Measurements from ENCODE around the gene EPHB6.

Gene EPHB6

DNA sequence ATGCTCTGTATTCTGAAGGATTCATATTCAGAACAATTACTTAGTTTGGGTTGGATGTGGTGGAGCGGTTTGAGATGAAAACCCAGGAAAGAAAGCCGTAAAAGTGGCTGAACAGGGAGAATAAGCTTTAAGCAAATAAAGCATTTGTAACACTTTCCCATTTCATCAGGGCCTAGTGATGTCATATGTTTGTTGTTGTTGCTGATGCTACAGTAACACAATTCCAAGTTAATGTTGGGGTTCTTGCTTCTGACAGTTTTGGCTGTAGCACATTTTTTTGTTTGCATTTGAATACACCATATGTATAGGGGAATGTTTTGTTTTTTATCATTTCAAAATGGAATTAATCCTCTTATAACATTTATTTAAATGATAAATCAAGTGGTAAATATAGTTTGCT, 40.4 kb upstream of the EPHB6 start:
- Mint-ChIP-seq H3K9me3 (no peaks in the 10 kb centered on the region), H3K36me3 (ENCODE audit: low read depth) (no peaks in the 10 kb centered on the region), H3K4me3 (peak overlapping the region; percentile 8), H3K27ac (peak overlapping the region; percentile 71), H3K27me3 (ENCODE audit: low read depth) (peaks cover 14% of the 10 kb centered on the region), H3K4me1 (ENCODE audit: low read depth) (peaks cover 54% of the 10 kb centered on the region)

DNA sequence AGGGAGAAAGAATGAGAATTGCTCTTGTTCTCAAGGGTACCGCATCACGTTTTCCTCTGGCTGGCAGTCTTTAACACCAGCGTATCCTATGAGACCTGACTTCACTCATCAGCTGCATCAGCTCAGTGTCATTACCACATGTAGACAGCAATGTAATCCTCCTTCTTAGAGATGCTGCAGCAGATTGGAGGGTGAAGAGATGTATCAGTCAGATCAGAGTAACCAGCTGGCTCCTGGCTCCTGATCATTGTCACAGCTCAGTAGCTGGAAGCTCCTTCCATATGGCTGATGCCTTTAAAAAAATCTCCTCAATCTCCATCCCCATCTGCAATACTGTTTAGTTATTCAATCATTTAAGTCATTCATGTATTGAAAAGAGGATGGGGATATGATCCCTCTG, 39.7 kb upstream of the EPHB6 start:
- Mint-ChIP-seq H3K27ac (no peak overlapping the region), H3K36me3 (ENCODE audit: low read depth) (no peaks in the 10 kb centered on the region), H3K4me1 (ENCODE audit: low read depth) (peaks cover 47% of the 10 kb centered on the region), H3K27me3 (ENCODE audit: low read depth) (peaks cover 20% of the 10 kb centered on the region), H3K4me3 (no peak overlapping the region), H3K9me3 (no peaks in the 10 kb centered on the region)

- H3K27me3 Mint-ChIP-seq (ENCODE audit: low read depth): peaks cover 40% of the 10 kb centered on the region
- no peak overlapping the region for H3K4me3 Mint-ChIP-seq
- H3K9me3 Mint-ChIP-seq: no peaks in the 10 kb centered on the region
- peaks cover 2% of the 10 kb centered on the region for H3K36me3 Mint-ChIP-seq (ENCODE audit: low read depth)
- H3K4me1 Mint-ChIP-seq (ENCODE audit: low read depth): peaks cover 29% of the 10 kb centered on the region
- H3K27ac Mint-ChIP-seq: no peak overlapping the region
Observed at GRCh38 chr7:142817506-142817905, 37.4 kb upstream of the EPHB6 start.

GRCh38 chr7:142819530-142819929, 35.3 kb upstream of the EPHB6 start:
- H3K36me3 Mint-ChIP-seq (ENCODE audit: low read depth): peaks cover 3% of the 10 kb centered on the region
- H3K27ac Mint-ChIP-seq: no peak overlapping the region
- peaks cover 13% of the 10 kb centered on the region for H3K4me1 Mint-ChIP-seq (ENCODE audit: low read depth)
- H3K27me3 Mint-ChIP-seq (ENCODE audit: low read depth): peaks cover 50% of the 10 kb centered on the region
- H3K9me3 Mint-ChIP-seq: no peaks in the 10 kb centered on the region
- no peak overlapping the region for H3K4me3 Mint-ChIP-seq

GRCh38 chr7:142822714-142823113, 32.2 kb upstream of the EPHB6 start:
- H3K9me3 Mint-ChIP-seq: peaks cover 3% of the 10 kb centered on the region
- H3K4me3 Mint-ChIP-seq: no peak overlapping the region
- H3K27ac Mint-ChIP-seq: no peak overlapping the region
- H3K36me3 Mint-ChIP-seq (ENCODE audit: low read depth): peaks cover 4% of the 10 kb centered on the region
- peaks cover 11% of the 10 kb centered on the region for H3K4me1 Mint-ChIP-seq (ENCODE audit: low read depth)
- H3K27me3 Mint-ChIP-seq (ENCODE audit: low read depth): peaks cover 52% of the 10 kb centered on the region

GRCh38 chr7:142827951-142828500, 26.9 kb upstream of the EPHB6 start:
- peaks cover 7% of the 10 kb centered on the region for H3K4me1 Mint-ChIP-seq (ENCODE audit: low read depth)
- peaks cover 3% of the 10 kb centered on the region for H3K9me3 Mint-ChIP-seq
- no peak overlapping the region for H3K4me3 Mint-ChIP-seq
- H3K27ac Mint-ChIP-seq: no peak overlapping the region
- peaks cover 33% of the 10 kb centered on the region for H3K27me3 Mint-ChIP-seq (ENCODE audit: low read depth)
- H3K36me3 Mint-ChIP-seq (ENCODE audit: low read depth): peaks cover 3% of the 10 kb centered on the region

GRCh38 chr7:142832417-142832816, 22.5 kb upstream of the EPHB6 start:
- Mint-ChIP-seq H3K9me3 (no peaks in the 10 kb centered on the region), H3K36me3 (ENCODE audit: low read depth) (no peaks in the 10 kb centered on the region), H3K27ac (no peak overlapping the region), H3K4me1 (ENCODE audit: low read depth) (peaks cover 16% of the 10 kb centered on the region), H3K27me3 (ENCODE audit: low read depth) (peaks cover 15% of the 10 kb centered on the region), H3K4me3 (no peak overlapping the region)

DNA sequence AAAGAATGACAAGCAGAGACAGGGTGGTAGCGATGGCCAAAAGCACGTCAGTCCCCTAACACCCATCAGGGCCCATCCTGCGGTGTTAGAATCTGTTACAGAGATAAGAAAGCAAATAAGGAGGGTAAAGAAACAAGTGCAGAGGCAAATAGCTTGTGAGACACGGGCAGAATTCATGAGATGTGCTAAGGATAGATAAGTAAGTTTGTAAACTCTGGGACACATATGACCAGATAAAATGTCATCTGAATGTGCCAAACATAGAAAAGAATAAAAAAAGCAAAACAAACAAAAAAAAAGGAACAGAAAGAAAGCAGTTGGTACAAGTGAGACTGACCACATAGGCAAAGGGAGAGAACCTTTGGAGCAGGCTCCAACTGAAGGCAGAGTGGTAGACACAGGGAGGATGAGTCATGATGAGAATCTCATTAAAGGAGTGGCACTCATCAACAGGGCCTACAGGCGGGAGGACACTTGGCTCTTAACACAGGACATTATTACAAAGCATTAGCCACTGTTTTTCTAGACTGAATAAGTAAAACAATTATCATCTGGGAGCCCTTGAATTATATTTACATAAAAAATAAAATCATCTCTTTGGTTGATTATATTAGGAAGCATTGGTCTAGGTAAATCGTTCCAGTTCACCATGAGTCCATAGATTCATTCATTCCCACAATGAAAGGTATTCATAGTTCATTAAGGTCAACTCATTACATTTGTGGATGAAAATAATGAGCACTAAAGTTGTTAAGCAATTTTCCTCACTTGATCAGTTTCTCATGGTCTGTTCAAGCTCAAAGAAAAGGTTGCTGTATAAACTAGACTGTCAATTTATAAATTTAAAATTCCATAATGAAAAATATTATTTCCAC, 21.5 kb upstream of the EPHB6 start:
- no peaks in the 10 kb centered on the region for H3K9me3 Mint-ChIP-seq
- peaks cover 16% of the 10 kb centered on the region for H3K4me1 Mint-ChIP-seq (ENCODE audit: low read depth)
- no peaks in the 10 kb centered on the region for H3K36me3 Mint-ChIP-seq (ENCODE audit: low read depth)
- H3K27me3 Mint-ChIP-seq (ENCODE audit: low read depth): peaks cover 9% of the 10 kb centered on the region
- no peak overlapping the region for H3K4me3 Mint-ChIP-seq
- H3K27ac Mint-ChIP-seq: no peak overlapping the region

GRCh38 chr7:142835487-142835886, 19.4 kb upstream of the EPHB6 start:
- Mint-ChIP-seq H3K4me3 (no peak overlapping the region), H3K27ac (peak overlapping the region; percentile 3)

GRCh38 chr7:142836426-142836825, 18.4 kb upstream of the EPHB6 start:
- Mint-ChIP-seq H3K4me3 (no peak overlapping the region), H3K4me1 (ENCODE audit: low read depth) (peaks cover 11% of the 10 kb centered on the region), H3K27ac (no peak overlapping the region), H3K36me3 (ENCODE audit: low read depth) (no peaks in the 10 kb centered on the region), H3K9me3 (no peaks in the 10 kb centered on the region), H3K27me3 (ENCODE audit: low read depth) (peaks cover 6% of the 10 kb centered on the region)

More at GRCh38 chr7:142835487-142835886, 19.4 kb upstream of the EPHB6 start:
- Mint-ChIP-seq H3K36me3 (ENCODE audit: low read depth) (no peaks in the 10 kb centered on the region), H3K4me1 (ENCODE audit: low read depth) (peaks cover 16% of the 10 kb centered on the region), H3K27me3 (ENCODE audit: low read depth) (peaks cover 4% of the 10 kb centered on the region), H3K9me3 (no peaks in the 10 kb centered on the region)

DNA sequence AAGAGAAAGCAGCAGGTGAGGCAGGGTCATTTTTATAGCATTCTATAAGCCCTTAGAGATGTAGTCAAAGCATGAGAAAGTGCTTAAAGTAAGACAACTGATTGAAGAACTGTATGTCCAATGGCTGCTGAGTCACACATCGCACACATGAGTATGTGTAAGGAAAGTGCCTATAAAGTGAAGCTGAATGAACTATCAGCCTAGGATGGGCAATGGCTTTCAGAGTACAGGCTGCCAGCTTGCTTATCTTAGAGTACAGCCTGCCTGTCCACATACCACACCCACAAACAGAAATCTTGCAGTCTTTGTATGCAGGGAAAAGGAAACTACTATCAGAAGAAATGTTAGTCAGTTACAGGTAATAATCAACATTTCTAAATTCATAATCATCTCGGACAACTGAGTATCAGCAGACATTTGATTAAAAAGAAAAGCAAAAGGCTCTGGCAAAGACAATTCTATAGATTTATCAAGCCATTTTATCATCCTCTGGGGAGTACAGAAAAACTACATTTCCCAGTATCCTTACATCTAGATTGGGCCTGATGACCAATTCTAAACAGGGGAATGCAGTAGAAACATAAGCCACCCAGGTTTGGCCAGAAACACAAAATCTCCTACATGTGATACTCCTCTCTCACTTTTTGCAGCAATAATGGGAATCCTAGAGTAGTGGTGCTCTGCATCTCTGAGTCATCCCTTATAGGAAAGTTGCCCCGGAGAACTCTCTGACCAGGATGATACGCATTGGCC, 16.2 kb upstream of the EPHB6 start:
- Mint-ChIP-seq H3K4me1 (ENCODE audit: low read depth) (peaks cover 9% of the 10 kb centered on the region), H3K27ac (no peak overlapping the region), H3K4me3 (no peak overlapping the region), H3K9me3 (no peaks in the 10 kb centered on the region), H3K27me3 (ENCODE audit: low read depth) (peaks cover 17% of the 10 kb centered on the region), H3K36me3 (ENCODE audit: low read depth) (no peaks in the 10 kb centered on the region)

DNA sequence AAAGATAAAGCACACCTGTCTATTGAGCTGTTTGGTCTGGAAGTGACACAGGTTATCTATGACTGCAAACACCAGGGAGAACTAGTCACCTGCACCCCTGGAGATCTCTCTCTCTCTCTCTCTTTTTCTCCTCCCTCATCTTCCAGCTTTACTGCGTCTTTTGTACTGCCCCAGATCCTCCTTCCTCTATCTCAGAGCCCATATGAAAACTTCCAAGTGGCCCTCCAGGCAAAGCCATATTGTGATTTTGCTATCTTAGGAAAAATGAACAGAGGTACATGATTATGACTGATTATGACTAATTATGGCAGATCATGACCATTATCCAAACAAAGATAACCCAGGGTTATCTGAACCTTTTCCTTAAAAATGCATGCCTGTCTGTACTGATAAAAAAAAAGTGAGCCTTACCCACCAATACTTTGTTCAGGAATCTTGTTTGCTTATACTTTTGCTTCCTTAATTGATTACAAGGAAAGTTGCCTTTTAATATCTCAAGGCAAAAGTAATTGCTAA, 12.6 kb upstream of the EPHB6 start:
- Mint-ChIP-seq H3K4me3 (no peak overlapping the region), H3K9me3 (no peaks in the 10 kb centered on the region), H3K4me1 (ENCODE audit: low read depth) (no peaks in the 10 kb centered on the region), H3K27me3 (ENCODE audit: low read depth) (peaks cover 16% of the 10 kb centered on the region), H3K36me3 (ENCODE audit: low read depth) (no peaks in the 10 kb centered on the region), H3K27ac (no peak overlapping the region)

DNA sequence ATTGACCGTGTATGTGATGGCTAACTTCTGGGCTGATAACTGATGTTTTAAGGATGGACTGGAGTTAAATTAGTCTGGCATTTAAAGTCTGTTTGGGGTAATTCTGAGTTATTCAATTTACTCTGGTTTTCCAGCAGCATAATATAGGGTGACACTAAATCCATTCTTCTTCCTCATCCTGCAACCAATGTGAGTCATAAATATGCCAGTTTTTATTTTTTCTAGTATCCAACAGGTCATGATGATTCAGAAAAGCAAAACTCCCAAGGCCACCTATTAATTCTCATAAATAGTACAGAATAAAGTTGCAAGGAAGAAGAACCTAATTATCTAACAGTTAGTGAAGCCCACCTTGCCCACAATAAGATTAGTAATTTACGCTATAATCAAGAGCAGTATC, 7.5 kb upstream of the EPHB6 start:
- no peak overlapping the region for H3K4me3 Mint-ChIP-seq
- H3K36me3 Mint-ChIP-seq (ENCODE audit: low read depth): no peaks in the 10 kb centered on the region
- peaks cover 36% of the 10 kb centered on the region for H3K27me3 Mint-ChIP-seq (ENCODE audit: low read depth)
- peaks cover 2% of the 10 kb centered on the region for H3K4me1 Mint-ChIP-seq (ENCODE audit: low read depth)
- H3K9me3 Mint-ChIP-seq: no peaks in the 10 kb centered on the region
- no peak overlapping the region for H3K27ac Mint-ChIP-seq

DNA sequence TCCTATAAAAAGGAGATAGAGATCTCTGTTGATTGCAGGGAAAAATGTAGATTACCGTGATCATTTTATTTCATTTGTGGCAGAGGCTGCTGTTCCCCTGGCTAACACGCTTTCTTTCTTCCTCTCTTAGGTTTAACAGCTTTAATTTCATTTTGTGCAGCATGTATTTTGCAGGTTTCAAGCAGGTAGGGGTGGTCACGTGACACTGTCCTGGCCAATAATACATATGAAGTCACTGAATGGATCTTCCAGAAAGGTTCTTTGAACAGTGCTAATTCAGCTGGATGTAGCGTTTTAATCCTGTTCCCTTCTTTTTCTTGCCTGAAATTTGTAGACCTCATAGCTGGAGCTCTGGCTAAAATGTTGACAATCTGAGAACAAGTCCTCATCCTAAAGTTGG, 3.6 kb upstream of the EPHB6 start:
- no peaks in the 10 kb centered on the region for H3K9me3 Mint-ChIP-seq
- no peak overlapping the region for H3K27ac Mint-ChIP-seq
- no peak overlapping the region for H3K4me3 Mint-ChIP-seq
- H3K36me3 Mint-ChIP-seq (ENCODE audit: low read depth): no peaks in the 10 kb centered on the region
- H3K4me1 Mint-ChIP-seq (ENCODE audit: low read depth): peaks cover 13% of the 10 kb centered on the region
- peaks cover 48% of the 10 kb centered on the region for H3K27me3 Mint-ChIP-seq (ENCODE audit: low read depth)
